WTC11 (cell line): ENCODE measurements around the gene FATE1. TPM values are rescaled to one million over a fixed set of nuclear protein-coding genes. Genes with fewer than 3 reads are reported as not detected.

Experiments
- ATAC-seq: fragments of 200-7000 bp; cut with Tn5 transposase; 2 replicates; pipeline ENCODE4 v1.10.0; 2021; ENCODE audit warnings: mild to moderate bottlenecking, moderate library complexity
- CTCF ChIA-PET: fragments of 300-600 bp; sonication (Branson Sonifier 250); formaldehyde crosslinking; loops from one replicate; lab custom pipeline; 2021; ENCODE audit warnings: antibody characterized with exemption; lab: Charles Lee
- POLR2A ChIA-PET: fragments of 350-600 bp; sonication (Branson Sonifier 250); formaldehyde crosslinking; loops from one replicate; lab custom pipeline; 2021; ENCODE audit warnings: antibody characterized with exemption; lab: Charles Lee
- DNase-seq: peaks from one replicate; pipeline ENCODE4 v3.0.0; 2021; ENCODE audit warnings: low spot score
- H3K27ac Mint-ChIP-seq: 2 replicates; pipeline ENCODE4 v1.8.0; 2021; ENCODE audit warnings: mixed read lengths
- H3K27me3 Mint-ChIP-seq: 2 replicates; pipeline ENCODE4 v1.8.0; 2021; ENCODE audit warnings: low read depth, mild to moderate bottlenecking, moderate library complexity, mixed read lengths
- H3K36me3 Mint-ChIP-seq: 2 replicates; pipeline ENCODE4 v1.8.0; 2021; ENCODE audit warnings: mixed read lengths
- H3K4me1 Mint-ChIP-seq: 2 replicates; pipeline ENCODE4 v1.8.0; 2022; ENCODE audit warnings: mixed read lengths
- H3K4me3 Mint-ChIP-seq: 2 replicates; pipeline ENCODE4 v1.8.0; 2021; ENCODE audit warnings: mild to moderate bottlenecking, moderate library complexity, mixed read lengths
- H3K9me3 Mint-ChIP-seq: 2 replicates; pipeline ENCODE4 v1.8.0; 2021; ENCODE audit warnings: mixed read lengths
- ATF1 ChIP-seq: sonication (generic); formaldehyde crosslinking; IDR thresholded peaks from 2 replicates; pipeline ENCODE4 v1.8.1; 2023; ENCODE audit warnings: mild to moderate bottlenecking, moderate library complexity, missing genetic modification reagents
- CREB1 ChIP-seq: sonication (generic); formaldehyde crosslinking; IDR thresholded peaks from 2 replicates; pipeline ENCODE4 v1.8.0; 2023; ENCODE audit warnings: mild to moderate bottlenecking, missing genetic modification reagents
- EMX1 ChIP-seq: fragments of 250-450 bp; sonication (Bioruptor Pico); IDR thresholded peaks from 2 replicates; pipeline ENCODE4 v1.8.0; 2021; ENCODE audit warnings: mild to moderate bottlenecking
- GRHL2 ChIP-seq: fragments of 250-450 bp; sonication (Bioruptor Pico); IDR thresholded peaks from 2 replicates; pipeline ENCODE4 v1.8.0; 2022; ENCODE audit warnings: mild to moderate bottlenecking, moderate library complexity; ENCODE audit not compliant: insufficient replicate concordance, severe bottlenecking
- MYBL2 ChIP-seq: sonication (generic); formaldehyde crosslinking; IDR thresholded peaks from 2 replicates; pipeline ENCODE4 v1.8.1; 2023; ENCODE audit warnings: mild to moderate bottlenecking, moderate library complexity, missing genetic modification reagents
- RELA ChIP-seq: sonication (generic); formaldehyde crosslinking; IDR thresholded peaks from 2 replicates; pipeline ENCODE4 v1.8.1; 2022; ENCODE audit warnings: missing genetic modification reagents, mild to moderate bottlenecking, borderline replicate concordance
- TEAD1 ChIP-seq: sonication (generic); formaldehyde crosslinking; IDR thresholded peaks from 2 replicates; pipeline ENCODE4 v1.8.0; 2022; ENCODE audit warnings: mild to moderate bottlenecking, missing genetic modification reagents
- ZNF138 ChIP-seq: sonication (generic); formaldehyde crosslinking; conservative IDR thresholded peaks from 2 replicates; pipeline ENCODE4 v1.8.1; 2022; ENCODE audit warnings: mild to moderate bottlenecking, moderate library complexity, missing genetic modification reagents
- ZNF416 ChIP-seq: fragments of 250-450 bp; sonication (Bioruptor Pico); IDR thresholded peaks from 2 replicates; pipeline ENCODE4 v1.9.0; 2021; ENCODE audit warnings: mild to moderate bottlenecking, inconsistent platforms
- ZNF671 ChIP-seq: fragments of 250-450 bp; sonication (Bioruptor Pico); IDR thresholded peaks from 2 replicates; pipeline ENCODE4 v1.8.0; 2021; ENCODE audit warnings: mild to moderate bottlenecking
- total RNA-seq: library from RNA; stranded (reverse); gene quantifications from 3 replicates; pipeline ENCODE4 v1.2.3, GENCODE V29; 2021
- TF ChIP-seq, protein P1 (sequence below): fragments of 250-450 bp; sonication (Bioruptor Pico); conservative IDR thresholded peaks from 2 replicates; pipeline ENCODE4 v1.9.0; 2021; ENCODE audit warnings: mild to moderate bottlenecking
- TF ChIP-seq, protein P2 (sequence below): fragments of 250-450 bp; sonication (Bioruptor Pico); IDR thresholded peaks from 2 replicates; pipeline ENCODE4 v1.8.0; 2021; ENCODE audit warnings: mild to moderate bottlenecking
- TF ChIP-seq, protein P3 (sequence below): sonication (generic); formaldehyde crosslinking; IDR thresholded peaks from 2 replicates; pipeline ENCODE4 v1.8.1; 2023; ENCODE audit warnings: mild to moderate bottlenecking, missing genetic modification reagents, moderate library complexity
- TF ChIP-seq, protein P4 (sequence below): fragments of 250-450 bp; sonication (Bioruptor Pico); IDR thresholded peaks from 2 replicates; pipeline ENCODE4 v1.9.0; 2021; ENCODE audit warnings: mild to moderate bottlenecking
- TF ChIP-seq, protein P5 (sequence below): sonication (generic); formaldehyde crosslinking; IDR thresholded peaks from 2 replicates; pipeline ENCODE4 v1.8.0; 2023; ENCODE audit warnings: mild to moderate bottlenecking, missing genetic modification reagents
- TF ChIP-seq, protein P6 (sequence below): sonication (generic); formaldehyde crosslinking; IDR thresholded peaks from 2 replicates; pipeline ENCODE4 v1.8.1; 2023; ENCODE audit warnings: mild to moderate bottlenecking, missing genetic modification reagents
- TF ChIP-seq, protein P7 (sequence below): fragments of 250-450 bp; sonication (Bioruptor Pico); IDR thresholded peaks from 2 replicates; pipeline ENCODE4 v2.1.2; 2022; ENCODE audit warnings: mild to moderate bottlenecking, moderate library complexity
- TF ChIP-seq, protein P8 (sequence below): fragments of 250-450 bp; sonication (Bioruptor Pico); IDR thresholded peaks from 2 replicates; pipeline ENCODE4 v1.9.0; 2021; ENCODE audit warnings: moderate library complexity, mild to moderate bottlenecking, inconsistent platforms, borderline replicate concordance

The FATE1 gene
- total RNA-seq, 1 experiment from 2014 or later = not detected

DNA sequence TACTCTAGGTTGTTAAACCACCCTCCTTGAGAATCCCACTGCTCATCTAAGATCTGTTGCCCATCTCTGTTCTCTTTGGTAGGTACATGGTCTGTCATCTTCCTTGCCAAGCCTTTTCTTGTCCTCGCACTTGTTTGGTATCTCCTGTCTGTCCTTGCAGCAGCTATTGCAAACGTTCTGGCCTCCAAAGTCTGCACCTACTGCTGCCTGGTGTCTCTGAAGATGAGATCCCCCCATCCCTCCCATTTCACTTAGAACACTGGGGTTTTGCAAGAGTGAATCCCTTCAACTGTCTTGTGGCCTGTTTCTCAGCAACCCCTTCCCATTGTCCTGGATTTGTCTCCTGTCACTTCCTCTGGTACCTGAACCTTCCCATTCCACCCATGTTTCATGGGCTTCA is 19.4 kb downstream of the FATE1 start (continued):
- TF ChIP-seq, protein P1, sequence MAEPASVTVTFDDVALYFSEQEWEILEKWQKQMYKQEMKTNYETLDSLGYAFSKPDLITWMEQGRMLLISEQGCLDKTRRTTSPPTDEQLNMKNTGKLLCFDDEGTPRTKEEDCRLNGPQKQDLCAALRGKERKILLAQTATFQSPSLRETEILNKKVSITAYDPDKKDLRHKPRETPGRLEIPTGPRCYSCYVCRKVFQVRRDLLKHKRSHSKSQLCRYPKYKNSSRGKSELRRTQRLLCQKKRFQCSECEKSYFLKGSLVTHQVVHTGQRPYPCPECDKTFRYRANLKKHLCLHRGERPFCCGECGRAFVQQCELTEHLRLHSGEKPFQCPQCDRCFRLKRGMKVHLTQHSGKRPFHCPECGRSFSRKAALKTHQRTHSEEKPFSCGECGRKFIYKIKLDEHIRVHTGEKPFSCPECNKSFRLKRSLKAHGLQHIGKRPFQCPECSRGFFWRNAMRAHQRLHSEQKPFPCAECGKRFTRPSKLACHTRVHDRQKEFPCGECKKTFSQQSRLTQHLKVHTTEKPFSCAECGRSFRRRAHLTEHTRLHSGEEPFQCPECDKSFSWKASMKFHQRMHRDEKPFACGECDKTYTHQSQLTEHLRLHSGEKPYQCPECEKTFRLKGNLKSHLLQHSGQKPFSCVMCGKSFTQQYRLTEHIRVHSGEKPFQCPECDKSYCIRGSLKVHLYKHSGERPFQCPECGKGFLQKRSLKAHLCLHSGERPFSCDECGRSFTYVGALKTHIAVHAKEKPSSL (CRISPR knock-in tag) = no peak
- TF ChIP-seq, all 79 proteins: peak for 0

DNA sequence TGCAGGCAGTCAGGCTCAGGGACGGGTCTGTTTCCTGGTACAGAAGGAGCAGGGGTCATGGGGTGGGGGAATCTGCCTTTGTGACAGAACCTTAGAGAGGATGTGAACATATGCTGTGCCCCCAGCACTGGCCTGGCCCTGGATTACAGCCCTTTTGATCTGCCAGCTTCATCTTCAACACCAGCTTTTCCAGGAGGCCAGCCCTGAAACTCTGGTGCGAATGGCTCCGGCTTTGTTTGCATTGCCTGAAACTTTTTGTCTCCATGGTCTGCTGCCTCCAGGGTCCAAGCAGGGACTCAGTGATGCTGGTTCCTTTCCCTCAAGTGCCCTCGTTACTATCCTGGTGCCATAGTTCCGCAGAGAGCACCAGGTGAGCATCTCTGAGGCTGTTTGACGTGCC is 20.9 kb downstream of the FATE1 start:
- no peak overlapping the region for H3K27ac Mint-ChIP-seq
- no peaks in the 10 kb centered on the region for H3K36me3 Mint-ChIP-seq
- DNase-seq (no peak), ATAC-seq (no peak)
- no peaks in the 10 kb centered on the region for H3K4me1 Mint-ChIP-seq
- CTCF ChIA-PET = no interaction called here
- POLR2A ChIA-PET = no interaction called here
- H3K4me3 Mint-ChIP-seq = no peak overlapping the region
- H3K27me3 Mint-ChIP-seq = no peaks in the 10 kb centered on the region; the same call in none of the 2 replicates
- H3K9me3 Mint-ChIP-seq = 0 out of 2 replicates have a peak, but pooled peaks cover 6% of the 10 kb centered on the region
- no peak for TF ChIP-seq TEAD1 (CRISPR knock-in tag)
- TF ChIP-seq, protein P2, sequence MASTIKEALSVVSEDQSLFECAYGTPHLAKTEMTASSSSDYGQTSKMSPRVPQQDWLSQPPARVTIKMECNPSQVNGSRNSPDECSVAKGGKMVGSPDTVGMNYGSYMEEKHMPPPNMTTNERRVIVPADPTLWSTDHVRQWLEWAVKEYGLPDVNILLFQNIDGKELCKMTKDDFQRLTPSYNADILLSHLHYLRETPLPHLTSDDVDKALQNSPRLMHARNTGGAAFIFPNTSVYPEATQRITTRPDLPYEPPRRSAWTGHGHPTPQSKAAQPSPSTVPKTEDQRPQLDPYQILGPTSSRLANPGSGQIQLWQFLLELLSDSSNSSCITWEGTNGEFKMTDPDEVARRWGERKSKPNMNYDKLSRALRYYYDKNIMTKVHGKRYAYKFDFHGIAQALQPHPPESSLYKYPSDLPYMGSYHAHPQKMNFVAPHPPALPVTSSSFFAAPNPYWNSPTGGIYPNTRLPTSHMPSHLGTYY (CRISPR knock-in tag) = no peak
- TF ChIP-seq, protein P3, sequence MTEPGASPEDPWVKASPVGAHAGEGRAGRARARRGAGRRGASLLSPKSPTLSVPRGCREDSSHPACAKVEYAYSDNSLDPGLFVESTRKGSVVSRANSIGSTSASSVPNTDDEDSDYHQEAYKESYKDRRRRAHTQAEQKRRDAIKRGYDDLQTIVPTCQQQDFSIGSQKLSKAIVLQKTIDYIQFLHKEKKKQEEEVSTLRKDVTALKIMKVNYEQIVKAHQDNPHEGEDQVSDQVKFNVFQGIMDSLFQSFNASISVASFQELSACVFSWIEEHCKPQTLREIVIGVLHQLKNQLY = no peak
- no peak for TF ChIP-seq MYBL2 (CRISPR knock-in tag)
- TF ChIP-seq CREB1 (CRISPR knock-in tag) = no peak
- TF ChIP-seq ZNF416 (CRISPR knock-in tag) = no peak
- no peak for TF ChIP-seq ZNF138 (CRISPR knock-in tag)
- TF ChIP-seq, protein P4, sequence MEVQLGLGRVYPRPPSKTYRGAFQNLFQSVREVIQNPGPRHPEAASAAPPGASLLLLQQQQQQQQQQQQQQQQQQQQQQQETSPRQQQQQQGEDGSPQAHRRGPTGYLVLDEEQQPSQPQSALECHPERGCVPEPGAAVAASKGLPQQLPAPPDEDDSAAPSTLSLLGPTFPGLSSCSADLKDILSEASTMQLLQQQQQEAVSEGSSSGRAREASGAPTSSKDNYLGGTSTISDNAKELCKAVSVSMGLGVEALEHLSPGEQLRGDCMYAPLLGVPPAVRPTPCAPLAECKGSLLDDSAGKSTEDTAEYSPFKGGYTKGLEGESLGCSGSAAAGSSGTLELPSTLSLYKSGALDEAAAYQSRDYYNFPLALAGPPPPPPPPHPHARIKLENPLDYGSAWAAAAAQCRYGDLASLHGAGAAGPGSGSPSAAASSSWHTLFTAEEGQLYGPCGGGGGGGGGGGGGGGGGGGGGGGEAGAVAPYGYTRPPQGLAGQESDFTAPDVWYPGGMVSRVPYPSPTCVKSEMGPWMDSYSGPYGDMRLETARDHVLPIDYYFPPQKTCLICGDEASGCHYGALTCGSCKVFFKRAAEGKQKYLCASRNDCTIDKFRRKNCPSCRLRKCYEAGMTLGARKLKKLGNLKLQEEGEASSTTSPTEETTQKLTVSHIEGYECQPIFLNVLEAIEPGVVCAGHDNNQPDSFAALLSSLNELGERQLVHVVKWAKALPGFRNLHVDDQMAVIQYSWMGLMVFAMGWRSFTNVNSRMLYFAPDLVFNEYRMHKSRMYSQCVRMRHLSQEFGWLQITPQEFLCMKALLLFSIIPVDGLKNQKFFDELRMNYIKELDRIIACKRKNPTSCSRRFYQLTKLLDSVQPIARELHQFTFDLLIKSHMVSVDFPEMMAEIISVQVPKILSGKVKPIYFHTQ (CRISPR knock-in tag) = no peak
- TF ChIP-seq ATF1 (CRISPR knock-in tag) = no peak

DNA sequence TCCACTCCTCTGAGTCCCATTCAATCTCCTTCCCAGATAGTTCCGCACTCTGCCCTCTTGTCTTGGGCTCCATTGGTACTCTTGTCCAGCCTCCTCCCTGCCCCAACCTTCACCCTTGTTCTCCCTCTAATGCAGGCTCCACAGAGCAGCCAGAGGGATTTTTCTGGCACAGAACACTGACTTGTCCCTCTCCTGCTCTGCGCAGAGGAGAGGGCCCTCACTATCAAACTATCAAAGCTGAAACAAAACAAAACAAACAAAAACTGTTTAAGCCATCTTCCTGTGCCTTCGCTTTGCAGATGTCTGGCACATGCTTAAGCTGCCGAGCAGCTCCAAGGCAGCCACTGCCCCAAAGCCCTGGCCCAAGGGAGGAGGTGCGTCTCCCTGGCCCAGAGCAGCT is 21.7 kb downstream of the FATE1 start:
- no peaks in the 10 kb centered on the region for H3K36me3 Mint-ChIP-seq
- ChIA-PET CTCF (no interaction called here), POLR2A (no interaction called here)
- H3K4me3 Mint-ChIP-seq = no peak overlapping the region
- 0 out of 2 replicates have a peak, but pooled peaks cover 6% of the 10 kb centered on the region for H3K9me3 Mint-ChIP-seq
- H3K4me1 Mint-ChIP-seq = no peaks in the 10 kb centered on the region
- DNase-seq (no peak), ATAC-seq (no peak)
- no peak overlapping the region for H3K27ac Mint-ChIP-seq
- H3K27me3 Mint-ChIP-seq = no peaks in the 10 kb centered on the region; the same call in none of the 2 replicates
- TF ChIP-seq, protein P5, sequence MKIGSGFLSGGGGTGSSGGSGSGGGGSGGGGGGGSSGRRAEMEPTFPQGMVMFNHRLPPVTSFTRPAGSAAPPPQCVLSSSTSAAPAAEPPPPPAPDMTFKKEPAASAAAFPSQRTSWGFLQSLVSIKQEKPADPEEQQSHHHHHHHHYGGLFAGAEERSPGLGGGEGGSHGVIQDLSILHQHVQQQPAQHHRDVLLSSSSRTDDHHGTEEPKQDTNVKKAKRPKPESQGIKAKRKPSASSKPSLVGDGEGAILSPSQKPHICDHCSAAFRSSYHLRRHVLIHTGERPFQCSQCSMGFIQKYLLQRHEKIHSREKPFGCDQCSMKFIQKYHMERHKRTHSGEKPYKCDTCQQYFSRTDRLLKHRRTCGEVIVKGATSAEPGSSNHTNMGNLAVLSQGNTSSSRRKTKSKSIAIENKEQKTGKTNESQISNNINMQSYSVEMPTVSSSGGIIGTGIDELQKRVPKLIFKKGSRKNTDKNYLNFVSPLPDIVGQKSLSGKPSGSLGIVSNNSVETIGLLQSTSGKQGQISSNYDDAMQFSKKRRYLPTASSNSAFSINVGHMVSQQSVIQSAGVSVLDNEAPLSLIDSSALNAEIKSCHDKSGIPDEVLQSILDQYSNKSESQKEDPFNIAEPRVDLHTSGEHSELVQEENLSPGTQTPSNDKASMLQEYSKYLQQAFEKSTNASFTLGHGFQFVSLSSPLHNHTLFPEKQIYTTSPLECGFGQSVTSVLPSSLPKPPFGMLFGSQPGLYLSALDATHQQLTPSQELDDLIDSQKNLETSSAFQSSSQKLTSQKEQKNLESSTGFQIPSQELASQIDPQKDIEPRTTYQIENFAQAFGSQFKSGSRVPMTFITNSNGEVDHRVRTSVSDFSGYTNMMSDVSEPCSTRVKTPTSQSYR = no peak
- TF ChIP-seq, protein P6, sequence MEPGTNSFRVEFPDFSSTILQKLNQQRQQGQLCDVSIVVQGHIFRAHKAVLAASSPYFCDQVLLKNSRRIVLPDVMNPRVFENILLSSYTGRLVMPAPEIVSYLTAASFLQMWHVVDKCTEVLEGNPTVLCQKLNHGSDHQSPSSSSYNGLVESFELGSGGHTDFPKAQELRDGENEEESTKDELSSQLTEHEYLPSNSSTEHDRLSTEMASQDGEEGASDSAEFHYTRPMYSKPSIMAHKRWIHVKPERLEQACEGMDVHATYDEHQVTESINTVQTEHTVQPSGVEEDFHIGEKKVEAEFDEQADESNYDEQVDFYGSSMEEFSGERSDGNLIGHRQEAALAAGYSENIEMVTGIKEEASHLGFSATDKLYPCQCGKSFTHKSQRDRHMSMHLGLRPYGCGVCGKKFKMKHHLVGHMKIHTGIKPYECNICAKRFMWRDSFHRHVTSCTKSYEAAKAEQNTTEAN (CRISPR knock-in tag) = no peak
- TF ChIP-seq, protein P7, sequence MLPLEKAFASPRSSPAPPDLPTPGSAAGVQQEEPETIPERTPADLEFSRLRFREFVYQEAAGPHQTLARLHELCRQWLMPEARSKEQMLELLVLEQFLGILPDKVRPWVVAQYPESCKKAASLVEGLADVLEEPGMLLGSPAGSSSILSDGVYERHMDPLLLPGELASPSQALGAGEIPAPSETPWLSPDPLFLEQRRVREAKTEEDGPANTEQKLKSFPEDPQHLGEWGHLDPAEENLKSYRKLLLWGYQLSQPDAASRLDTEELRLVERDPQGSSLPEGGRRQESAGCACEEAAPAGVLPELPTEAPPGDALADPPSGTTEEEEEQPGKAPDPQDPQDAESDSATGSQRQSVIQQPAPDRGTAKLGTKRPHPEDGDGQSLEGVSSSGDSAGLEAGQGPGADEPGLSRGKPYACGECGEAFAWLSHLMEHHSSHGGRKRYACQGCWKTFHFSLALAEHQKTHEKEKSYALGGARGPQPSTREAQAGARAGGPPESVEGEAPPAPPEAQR (CRISPR knock-in tag) = no peak
- TF ChIP-seq RELA (CRISPR knock-in tag) (no peak), GRHL2 (CRISPR knock-in tag) (no peak), EMX1 (CRISPR knock-in tag) (no peak), ZNF671 (no peak)
- TF ChIP-seq, protein P8, sequence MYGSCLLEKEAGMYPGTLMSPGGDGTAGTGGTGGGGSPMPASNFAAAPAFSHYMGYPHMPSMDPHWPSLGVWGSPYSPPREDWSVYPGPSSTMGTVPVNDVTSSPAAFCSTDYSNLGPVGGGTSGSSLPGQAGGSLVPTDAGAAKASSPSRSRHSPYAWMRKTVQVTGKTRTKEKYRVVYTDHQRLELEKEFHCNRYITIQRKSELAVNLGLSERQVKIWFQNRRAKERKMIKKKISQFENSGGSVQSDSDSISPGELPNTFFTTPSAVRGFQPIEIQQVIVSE (CRISPR knock-in tag) = no peak
